Dendritic cell treated with granulocyte-macrophage colony-stimulating factor and Interleukin-4, amounts not matched to agents 40 ng/mL and 50 ng/mL, for 4 days (primary cell): ENCODE data around the gene PTPN21.

ENCODE experiments used
- H3K27ac Mint-ChIP-seq: one replicate; pipeline ENCODE4 v1.8.0; 2022; ENCODE audit warnings: mild to moderate bottlenecking, mixed read lengths
- H3K27me3 Mint-ChIP-seq: one replicate; pipeline ENCODE4 v1.8.0; 2022; ENCODE audit warnings: mild to moderate bottlenecking, mixed read lengths
- H3K36me3 Mint-ChIP-seq: one replicate; pipeline ENCODE4 v1.8.0; 2022; ENCODE audit warnings: low read depth, mixed read lengths
- H3K4me1 Mint-ChIP-seq: one replicate; pipeline ENCODE4 v1.8.0; 2022; ENCODE audit warnings: low read depth, mixed read lengths
- H3K4me3 Mint-ChIP-seq: one replicate; pipeline ENCODE4 v1.8.0; 2022; ENCODE audit warnings: mild to moderate bottlenecking, moderate library complexity, mixed read lengths
- H3K9me3 Mint-ChIP-seq: one replicate; pipeline ENCODE4 v1.8.0; 2022; ENCODE audit warnings: mixed read lengths
- intact Hi-C: fragments of 100-400 bp; cut with micrococcal nuclease; formaldehyde crosslinking; loops from one replicate; pipeline ENCODE4 v1.15.0; 2022

Gene PTPN21

GRCh38 chr14:88437658-88438057, 117.1 kb downstream of the PTPN21 start:
- intact Hi-C loops = no loop called here
- Mint-ChIP-seq H3K27ac (no peak overlapping the region), H3K36me3 (peaks cover 7% of the 10 kb centered on the region), H3K4me3 (no peak overlapping the region), H3K9me3 (no peaks in the 10 kb centered on the region), H3K27me3 (no peaks in the 10 kb centered on the region), H3K4me1 (no peaks in the 10 kb centered on the region)

- intact Hi-C loops = no loop called here
- H3K9me3 Mint-ChIP-seq = no peaks in the 10 kb centered on the region
These were observed 123.8 kb downstream of the PTPN21 start for GRCh38 chr14:88430976-88431375.

GRCh38 chr14:88426271-88426670, 128.5 kb downstream of the PTPN21 start:
- intact Hi-C loops = no loop called here
- no peak overlapping the region for H3K27ac Mint-ChIP-seq
- H3K4me3 Mint-ChIP-seq = no peak overlapping the region
- no peaks in the 10 kb centered on the region for H3K36me3 Mint-ChIP-seq
- H3K4me1 Mint-ChIP-seq = no peaks in the 10 kb centered on the region
- H3K27me3 Mint-ChIP-seq = no peaks in the 10 kb centered on the region
- no peaks in the 10 kb centered on the region for H3K9me3 Mint-ChIP-seq

More at GRCh38 chr14:88430976-88431375, 123.8 kb downstream of the PTPN21 start:
- Mint-ChIP-seq H3K36me3 (no peaks in the 10 kb centered on the region), H3K27me3 (no peaks in the 10 kb centered on the region), H3K27ac (no peak overlapping the region), H3K4me1 (no peaks in the 10 kb centered on the region), H3K4me3 (no peak overlapping the region)

GRCh38 chr14:88424573-88424972, 130.2 kb downstream of the PTPN21 start:
- intact Hi-C loops = no loop called here
- Mint-ChIP-seq H3K9me3 (no peaks in the 10 kb centered on the region), H3K4me1 (no peaks in the 10 kb centered on the region), H3K4me3 (no peak overlapping the region), H3K27ac (no peak overlapping the region), H3K36me3 (no peaks in the 10 kb centered on the region), H3K27me3 (no peaks in the 10 kb centered on the region)

GRCh38 chr14:88422919-88423650, 131.7 kb downstream of the PTPN21 start:
- H3K27ac Mint-ChIP-seq = no peak overlapping the region
- peaks cover 3% of the 10 kb centered on the region for H3K36me3 Mint-ChIP-seq
- H3K4me1 Mint-ChIP-seq = no peaks in the 10 kb centered on the region
- no peaks in the 10 kb centered on the region for H3K27me3 Mint-ChIP-seq
- H3K9me3 Mint-ChIP-seq = peaks cover 3% of the 10 kb centered on the region
- no peak overlapping the region for H3K4me3 Mint-ChIP-seq
- intact Hi-C loops = no loop called here

GRCh38 chr14:88422047-88422446, 132.8 kb downstream of the PTPN21 start:
- Mint-ChIP-seq H3K27me3 (no peaks in the 10 kb centered on the region), H3K4me3 (no peak overlapping the region), H3K9me3 (peaks cover 12% of the 10 kb centered on the region), H3K4me1 (no peaks in the 10 kb centered on the region), H3K27ac (no peak overlapping the region), H3K36me3 (peaks cover 13% of the 10 kb centered on the region)
- intact Hi-C loops = no loop called here

GRCh38 chr14:88421286-88421685, 133.5 kb downstream of the PTPN21 start:
- no peak overlapping the region for H3K27ac Mint-ChIP-seq
- intact Hi-C loops = no loop called here
- no peaks in the 10 kb centered on the region for H3K4me1 Mint-ChIP-seq
- no peaks in the 10 kb centered on the region for H3K27me3 Mint-ChIP-seq
- H3K36me3 Mint-ChIP-seq = peaks cover 14% of the 10 kb centered on the region
- peaks cover 12% of the 10 kb centered on the region for H3K9me3 Mint-ChIP-seq
- H3K4me3 Mint-ChIP-seq = no peak overlapping the region

- no peak overlapping the region for H3K27ac Mint-ChIP-seq
These were observed 134.6 kb downstream of the PTPN21 start for GRCh38 chr14:88420187-88420586.

GRCh38 chr14:88417594-88417993, 137.2 kb downstream of the PTPN21 start:
- no peaks in the 10 kb centered on the region for H3K4me1 Mint-ChIP-seq
- no peak overlapping the region for H3K4me3 Mint-ChIP-seq
- H3K27ac Mint-ChIP-seq = no peak overlapping the region
- H3K9me3 Mint-ChIP-seq = peaks cover 36% of the 10 kb centered on the region
- intact Hi-C loops = no loop called here
- H3K27me3 Mint-ChIP-seq = no peaks in the 10 kb centered on the region
- H3K36me3 Mint-ChIP-seq = peaks cover 21% of the 10 kb centered on the region

More at GRCh38 chr14:88420187-88420586, 134.6 kb downstream of the PTPN21 start:
- H3K36me3 Mint-ChIP-seq = peaks cover 21% of the 10 kb centered on the region
- intact Hi-C loops = no loop called here
- H3K9me3 Mint-ChIP-seq = peaks cover 23% of the 10 kb centered on the region
- no peaks in the 10 kb centered on the region for H3K4me1 Mint-ChIP-seq
- no peak overlapping the region for H3K4me3 Mint-ChIP-seq
- no peaks in the 10 kb centered on the region for H3K27me3 Mint-ChIP-seq
